GM19438 (cell line): ENCODE results near the gene RANBP3L.
"Not testable (repeated sequence)": the region's sequence is repeated elsewhere in the genome, so short reads cannot be mapped to it uniquely, and the experiment has no call there.

ENCODE experiments used
- ATAC-seq: cut with Tn5 transposase; IDR thresholded peaks from one replicate; pipeline ENCODE4 v1.9.1; 2021; ENCODE audit warnings: low read depth; ENCODE audit not compliant: unreplicated experiment

Gene RANBP3L

GRCh38 chr5:36301858-36302603 lies at the start of gene RANBP3L:
TSS of gene RANBP3L (minus strand) at chr5:36301902. CDS start at chr5:36301416, 486 bp downstream.
- no peak for ATAC-seq

- no peak for ATAC-seq
Measured at GRCh38 chr5:36346896-36347690, 45.4 kb upstream of the RANBP3L start.

- ATAC-seq: no peak
Measured at GRCh38 chr5:36344899-36345298, 43.2 kb upstream of the RANBP3L start.

GRCh38 chr5:36341720-36342119 lies 40.0 kb upstream of the RANBP3L start:
- ATAC-seq: not testable (repeated sequence)

GRCh38 chr5:36337597-36337996 lies 35.9 kb upstream of the RANBP3L start:
- ATAC-seq: no peak

- ATAC-seq: no peak
Measured at GRCh38 chr5:36334315-36334714, 32.6 kb upstream of the RANBP3L start.

GRCh38 chr5:36332720-36333119 lies 31.0 kb upstream of the RANBP3L start:
- not testable (repeated sequence) for ATAC-seq

GRCh38 chr5:36325196-36325595 lies 23.5 kb upstream of the RANBP3L start:
- no peak for ATAC-seq

- ATAC-seq: no peak
Measured at GRCh38 chr5:36323926-36324781, 22.5 kb upstream of the RANBP3L start.

- no peak for ATAC-seq
Measured at GRCh38 chr5:36312953-36313672, 11.4 kb upstream of the RANBP3L start.

- no peak for ATAC-seq
Measured at GRCh38 chr5:36311956-36312355, 10.3 kb upstream of the RANBP3L start.

GRCh38 chr5:36310138-36310537 lies 8.4 kb upstream of the RANBP3L start:
- ATAC-seq: no peak

- no peak for ATAC-seq
Measured at GRCh38 chr5:36305571-36306326, 4.0 kb upstream of the RANBP3L start.

- no peak for ATAC-seq
Measured at GRCh38 chr5:36304095-36304805, 2.5 kb upstream of the RANBP3L start.

GRCh38 chr5:36300927-36301540 lies 668 bp downstream of the RANBP3L start:
- ATAC-seq: no peak

- no peak for ATAC-seq
Measured at GRCh38 chr5:36300191-36300926, 1.3 kb downstream of the RANBP3L start.

GRCh38 chr5:36298552-36298951 lies 3.1 kb downstream of the RANBP3L start:
- no peak for ATAC-seq

GRCh38 chr5:36297653-36298052 lies 4.0 kb downstream of the RANBP3L start:
- ATAC-seq: no peak
